Upper lobe of right lung (tissue), 1 donor: ENCODE data around the gene ITPKA. TPM values are rescaled to one million over a fixed set of nuclear protein-coding genes. Genes with fewer than 3 reads are reported as not detected.

ENCODE experiments used
- ATAC-seq: fragments of 200-7000 bp; cut with Tn5 transposase; one replicate; pipeline ENCODE4 v1.9.1; 2020; ENCODE audit warnings: mild to moderate bottlenecking, moderate library complexity
- DNase-seq: peaks from one replicate; pipeline ENCODE4 v3.0.0-alpha.2; 2020
- H3K27ac ChIP-seq: fragments of 200-600 bp; one replicate; pipeline ENCODE4 v1.8.0; 2022
- H3K27me3 ChIP-seq: fragments of 200-600 bp; one replicate; pipeline ENCODE4 v1.8.0; 2022; ENCODE audit warnings: mild to moderate bottlenecking
- H3K36me3 ChIP-seq: fragments of 200-600 bp; one replicate; pipeline ENCODE4 v1.8.0; 2022
- H3K4me1 ChIP-seq: fragments of 200-600 bp; one replicate; pipeline ENCODE4 v1.8.0; 2022
- H3K4me3 ChIP-seq: fragments of 200-600 bp; one replicate; pipeline ENCODE4 v1.8.0; 2022; ENCODE audit warnings: mild to moderate bottlenecking
- H3K9me3 ChIP-seq: fragments of 200-600 bp; one replicate; pipeline ENCODE4 v1.8.0; 2022
- CTCF ChIP-seq: fragments of 200-600 bp; IDR thresholded peaks from one replicate; pipeline ENCODE4 v1.8.0; 2022; ENCODE audit warnings: antibody characterized with exemption
- intact Hi-C: fragments of 100-400 bp; cut with DNase I; formaldehyde crosslinking; loops from one replicate; pipeline ENCODE4 v1.11.0; 2022
- total RNA-seq: library from RNA; stranded (reverse); fragmentation: NEBNext Ultra II Directional; extraction: Animal tissue kit (Norgen Biotek cat#: 25700); gene quantifications from one replicate; pipeline ENCODE4 v1.2.1, GENCODE V29; 2021
- donor health status: DM: no; HTN: yes; CAD: no; lungs with severe emphysema.

ITPKA gene
- total RNA-seq, 1 donor from 2014 or later: 0.67 TPM

DNA sequence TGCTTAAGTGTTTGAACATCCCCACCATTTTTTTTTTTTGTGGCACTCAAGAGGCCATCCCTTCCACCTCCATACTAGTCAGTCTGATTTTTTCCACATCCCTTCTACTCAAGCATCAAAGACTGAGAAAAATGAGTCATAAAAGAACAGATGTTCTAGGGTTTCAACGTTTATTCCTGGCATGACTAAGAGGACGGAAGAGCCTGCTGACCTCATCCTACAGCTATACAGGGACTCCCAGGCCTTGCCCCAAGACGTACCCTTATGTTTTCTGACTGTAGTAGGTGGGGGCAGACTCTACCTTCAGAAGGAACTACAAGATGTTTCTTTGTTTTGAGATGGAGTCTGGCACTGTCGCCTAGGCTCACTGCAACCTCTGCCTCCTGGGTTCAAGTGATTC, 3.3 kb upstream of the ITPKA start:
- no peak for DNase-seq
- Histone ChIP-seq H3K36me3 (no peaks in the 10 kb centered on the region), H3K27me3 (peaks cover 28% of the 10 kb centered on the region), H3K4me3 (no peak overlapping the region), H3K27ac (no peak overlapping the region), H3K9me3 (no peaks in the 10 kb centered on the region), H3K4me1 (peaks cover 22% of the 10 kb centered on the region)
- no peak for TF ChIP-seq CTCF
- ATAC-seq: no peak
- intact Hi-C loops: no loop called here

DNA sequence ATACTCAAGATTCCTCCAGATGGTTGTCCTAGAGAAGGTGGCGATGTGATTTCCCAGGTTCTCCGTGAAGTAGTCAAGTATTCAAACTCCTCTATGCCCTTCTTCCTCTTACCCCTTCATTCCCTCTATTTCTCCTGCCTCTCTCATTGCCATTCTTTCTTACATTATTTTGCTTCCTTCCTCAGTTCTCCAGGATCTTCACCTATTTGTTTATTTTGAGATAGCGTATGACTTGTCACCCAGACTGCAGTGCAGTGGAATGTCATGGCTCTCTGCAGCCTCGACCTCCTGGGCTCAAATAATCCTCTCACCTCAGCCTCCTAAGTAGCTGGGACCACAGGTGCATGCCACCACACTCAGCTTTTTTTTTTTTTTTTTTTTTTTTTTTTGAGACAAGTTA, 1.8 kb upstream of the ITPKA start:
- DNase-seq (no peak), ATAC-seq (no peak)
- peaks cover 44% of the 10 kb centered on the region for H3K27me3 ChIP-seq
- H3K36me3 ChIP-seq: no peaks in the 10 kb centered on the region
- no peak overlapping the region for H3K27ac ChIP-seq
- TF ChIP-seq CTCF: no peak
- H3K4me3 ChIP-seq: no peak overlapping the region
- intact Hi-C loops: no loop called here
- H3K4me1 ChIP-seq: peaks cover 29% of the 10 kb centered on the region
- no peaks in the 10 kb centered on the region for H3K9me3 ChIP-seq

GRCh38 chr15:41492597-41493204, 973 bp upstream of the ITPKA start:
- Histone ChIP-seq H3K4me1 (peaks cover 29% of the 10 kb centered on the region), H3K27me3 (peaks cover 51% of the 10 kb centered on the region), H3K36me3 (no peaks in the 10 kb centered on the region), H3K9me3 (no peaks in the 10 kb centered on the region), H3K27ac (no peak overlapping the region), H3K4me3 (peak overlapping the region; percentile 80)
- TF ChIP-seq CTCF: no peak
- intact Hi-C loops: no loop called here
- no peak for ATAC-seq
- DNase-seq: no peak

- ATAC-seq (no peak), DNase-seq (no peak)
- Histone ChIP-seq H3K27ac (no peak overlapping the region), H3K4me1 (peaks cover 29% of the 10 kb centered on the region), H3K36me3 (no peaks in the 10 kb centered on the region), H3K9me3 (no peaks in the 10 kb centered on the region), H3K27me3 (peaks cover 51% of the 10 kb centered on the region), H3K4me3 (peak overlapping the region; percentile 48)
- intact Hi-C loops: no loop called here
- no peak for TF ChIP-seq CTCF
These were observed 172 bp downstream of the ITPKA start for GRCh38 chr15:41493902-41494189.

DNA sequence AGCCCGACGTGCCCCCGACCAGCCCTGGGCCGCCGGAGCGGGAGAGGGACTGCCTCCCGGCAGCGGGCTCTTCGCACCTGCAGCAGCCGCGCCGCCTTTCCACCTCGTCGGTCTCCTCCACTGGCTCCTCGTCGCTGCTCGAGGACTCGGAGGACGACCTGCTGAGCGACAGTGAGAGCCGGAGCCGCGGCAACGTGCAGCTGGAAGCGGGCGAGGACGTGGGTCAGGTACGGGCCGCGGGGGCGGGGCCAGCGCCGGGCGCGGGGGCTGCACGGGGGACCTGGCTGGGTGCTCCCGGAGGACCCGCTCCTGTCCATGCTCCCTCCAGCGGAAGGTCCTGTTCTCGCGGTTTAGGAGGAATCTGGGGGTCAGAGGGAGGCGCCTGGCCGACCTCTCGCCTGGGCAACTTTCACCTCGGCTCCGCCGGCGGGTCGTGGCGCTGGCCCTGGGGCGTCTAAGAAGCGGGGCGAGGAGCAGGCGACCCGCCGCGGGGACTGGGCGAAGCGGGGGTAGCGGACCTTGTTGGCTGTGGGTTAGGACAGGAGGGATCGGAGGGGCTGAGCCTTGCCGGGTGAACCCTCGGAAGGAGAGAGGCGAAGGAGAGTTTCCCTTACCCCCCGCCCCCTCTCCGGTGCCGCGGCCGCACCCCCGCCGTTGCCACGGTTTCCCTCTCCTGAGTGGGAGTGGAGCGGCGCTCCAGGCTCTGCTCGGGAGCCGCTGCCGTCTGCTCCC, 682 bp downstream of the ITPKA start:
- DNase-seq: peak; percentile 69

More for the DNA sequence above, 682 bp downstream of the ITPKA start:
- Histone ChIP-seq H3K27me3 (peaks cover 51% of the 10 kb centered on the region), H3K4me1 (peaks cover 29% of the 10 kb centered on the region), H3K36me3 (no peaks in the 10 kb centered on the region), H3K9me3 (no peaks in the 10 kb centered on the region), H3K27ac (no peak overlapping the region), H3K4me3 (peak overlapping the region; percentile 48)
- ATAC-seq: peak; percentile 2
- intact Hi-C loops: no loop called here
- no peak for TF ChIP-seq CTCF
